IMR-90 (cell line): ENCODE data around the gene WDR48. TPM values are rescaled to one million over a fixed set of nuclear protein-coding genes. Genes with fewer than 3 reads are reported as not detected.

ENCODE experiments used
- ATAC-seq: fragments of 200-7000 bp; cut with Tn5 transposase; 2 replicates; pipeline ENCODE4 v1.9.1; 2020; ENCODE audit warnings: low read depth, mild to moderate bottlenecking, moderate library complexity
- BruUV-seq: library from RNA; stranded (reverse); fragments of 400-500 nt; replicated peaks from 2 replicates; lab custom pipeline; 2021; lab: Mats Ljungman, UMichigan
- CTCF ChIA-PET: fragments of 300-600 bp; formaldehyde crosslinking; extraction: SDS; loops from one replicate; lab custom pipeline; 2021; ENCODE audit warnings: antibody characterized with exemption; lab: Yijun Ruan, JAX
- POLR2A ChIA-PET: fragments of 300-600 bp; sonication (Branson Sonifier 250); formaldehyde crosslinking; loops from one replicate; lab custom pipeline; 2022; ENCODE audit warnings: antibody characterized with exemption; ENCODE audit not compliant: unreplicated experiment; lab: Charles Lee
- DNase-seq: peaks from one replicate; pipeline ENCODE4 v3.0.0; 2013
- H2AFZ ChIP-seq: replicated peaks from 2 replicates; pipeline ENCODE3; 2013; ENCODE audit warnings: low read length, mild to moderate bottlenecking; ENCODE audit not compliant: poor library complexity
- H2AK5ac ChIP-seq: 2 replicates; pipeline ENCODE4 v1.6.1; 2013; ENCODE audit warnings: low read depth, low read length, inconsistent platforms
- H2AK9ac ChIP-seq: replicated peaks from 2 replicates; pipeline ENCODE3; 2013; ENCODE audit warnings: mild to moderate bottlenecking, low read depth, low read length, moderate library complexity; ENCODE audit not compliant: poor library complexity
- H2BK120ac ChIP-seq: 2 replicates; pipeline ENCODE4 v1.6.1; 2013; ENCODE audit warnings: low read depth, low read length, inconsistent platforms
- H2BK15ac ChIP-seq: 3 replicates; pipeline ENCODE4 v1.6.1; 2013; ENCODE audit warnings: low read depth, low read length, inconsistent platforms
- H2BK20ac ChIP-seq: 2 replicates; pipeline ENCODE4 v1.6.1; 2013; ENCODE audit warnings: low read depth, mild to moderate bottlenecking, inconsistent platforms, low read length, moderate library complexity
- H2BK5ac ChIP-seq: 2 replicates; pipeline ENCODE4 v1.6.1; 2013; ENCODE audit warnings: mild to moderate bottlenecking, low read depth, low read length, inconsistent platforms; ENCODE audit not compliant: poor library complexity, severe bottlenecking
- H3K14ac ChIP-seq: replicated peaks from 2 replicates; pipeline ENCODE4 v1.6.1; 2013; ENCODE audit warnings: low read depth, low read length, inconsistent platforms
- H3K18ac ChIP-seq: 2 replicates; pipeline ENCODE4 v1.6.1; 2013; ENCODE audit warnings: low read depth, low read length, control low read depth
- H3K23ac ChIP-seq: 2 replicates; pipeline ENCODE4 v1.6.1; 2013; ENCODE audit warnings: low read depth, low read length, inconsistent platforms
- H3K27ac ChIP-seq: 2 replicates; pipeline ENCODE4 v1.5.1; 2013; ENCODE audit warnings: mild to moderate bottlenecking, control low read depth, low read length; ENCODE audit not compliant: insufficient read depth
- H3K27me3 ChIP-seq: 2 replicates; pipeline ENCODE4 v1.6.1; 2013; ENCODE audit warnings: low read length; ENCODE audit not compliant: control insufficient read depth, insufficient read depth
- H3K36me3 ChIP-seq: 2 replicates; pipeline ENCODE4 v1.6.1; 2013; ENCODE audit warnings: low read length, mixed read lengths; ENCODE audit not compliant: control insufficient read depth, insufficient read depth
- H3K4ac ChIP-seq: 2 replicates; pipeline ENCODE4 v1.6.1; 2013; ENCODE audit warnings: low read depth, low read length, inconsistent platforms
- H3K4me1 ChIP-seq: 2 replicates; pipeline ENCODE4 v1.6.1; 2013; ENCODE audit warnings: low read length, mixed read lengths; ENCODE audit not compliant: control insufficient read depth, insufficient read depth
- H3K4me2 ChIP-seq: 2 replicates; pipeline ENCODE4 v1.6.1; 2013; ENCODE audit warnings: low read depth, mild to moderate bottlenecking, control low read depth, low read length, moderate library complexity
- H3K4me3 ChIP-seq: 2 replicates; pipeline ENCODE4 v1.5.1; 2013; ENCODE audit warnings: low read depth, mild to moderate bottlenecking, control low read depth, low read length, moderate library complexity; ENCODE audit not compliant: insufficient read depth
- H3K56ac ChIP-seq: 2 replicates; pipeline ENCODE4 v1.6.1; 2013; ENCODE audit warnings: low read length, inconsistent platforms; ENCODE audit not compliant: insufficient read depth; ENCODE audit errors: extremely low read depth
- H3K79me1 ChIP-seq, 2 experiments: 2 replicates each; pipeline ENCODE4 v1.6.1; 2013; ENCODE audit warnings: low read length in 2 of 2, inconsistent platforms in 1 of 2, low read depth in 1 of 2
- H3K9ac ChIP-seq: 2 replicates; pipeline ENCODE4 v1.6.1; 2013; ENCODE audit warnings: low read depth, low read length, control low read depth
- H3K9me1 ChIP-seq: 2 replicates; pipeline ENCODE4 v1.6.1; 2013; ENCODE audit warnings: low read length, inconsistent platforms; ENCODE audit not compliant: insufficient read depth
- H3K9me3 ChIP-seq: 2 replicates; pipeline ENCODE4 v1.6.1; 2013; ENCODE audit warnings: low read length; ENCODE audit not compliant: control insufficient read depth, insufficient read depth
- H4K20me1 ChIP-seq: 2 replicates; pipeline ENCODE4 v1.6.1; 2013; ENCODE audit warnings: low read length, inconsistent platforms; ENCODE audit not compliant: insufficient read depth
- H4K5ac ChIP-seq: 2 replicates; pipeline ENCODE4 v1.6.1; 2013; ENCODE audit warnings: mild to moderate bottlenecking, low read depth, low read length, control low read depth
- H4K8ac ChIP-seq, 2 experiments: 2 replicates each; pipeline ENCODE4 v1.6.1; 2013; ENCODE audit warnings: low read depth in 2 of 2, low read length in 2 of 2, control low read depth in 1 of 2, inconsistent platforms in 1 of 2
- H4K91ac ChIP-seq: 2 replicates; pipeline ENCODE4 v1.6.1; 2013; ENCODE audit warnings: low read depth, low read length, inconsistent platforms; ENCODE audit not compliant: insufficient read depth
- BHLHE40 ChIP-seq: fragments of 150-350 bp; IDR thresholded peaks from 2 replicates; pipeline ENCODE4 v1.6.1; 2016; ENCODE audit warnings: mild to moderate bottlenecking, low read depth, low read length
- CEBPB ChIP-seq: IDR thresholded peaks from 2 replicates; pipeline ENCODE4 v1.6.1; 2012; ENCODE audit warnings: low read depth, low read length, improper control_type of control experiment
- MAFK ChIP-seq: IDR thresholded peaks from 2 replicates; pipeline ENCODE4 v1.6.1; 2012; ENCODE audit warnings: low read depth, low read length, improper control_type of control experiment
- MAZ ChIP-seq: IDR thresholded peaks from 2 replicates; pipeline ENCODE4 v1.6.1; 2012; ENCODE audit warnings: low read depth, mild to moderate bottlenecking, low read length, improper control_type of control experiment, moderate library complexity, borderline replicate concordance
- NFE2L2 ChIP-seq: fragments of 150-350 bp; IDR thresholded peaks from 2 replicates; pipeline ENCODE4 v1.6.1; 2016; ENCODE audit warnings: low read depth, mild to moderate bottlenecking, low read length
- WGBS, 2 experiments: methylation state at CpG; one replicate each; pipeline versions ENCODE4 v1.1.5 to v1.1.7; 2013; ENCODE audit warnings: missing lambda C conversion rate in 2 of 2; ENCODE audit not compliant: insufficient read length in 1 of 2; ENCODE audit errors: extremely low coverage in 2 of 2; 5-methylcytosine and 5-hydroxymethylcytosine counted together
- dilution Hi-C: fragments of 300-500 bp; cut with HindIII; formaldehyde crosslinking; loops from one replicate; pipeline ENCODE4 v1.14.3; 2018; ENCODE audit warnings: low sequenced_read_pairs; ENCODE audit not compliant: unreplicated experiment
- in situ Hi-C: fragments of 300-500 bp; cut with MboI; formaldehyde crosslinking; loops from 3 replicates; pipeline ENCODE4 v1.14.3; 2019; ENCODE audit warnings: low sequenced_read_pairs, inconsistent platforms, mixed read lengths
- intact Hi-C: fragments of 100-400 bp; cut with micrococcal nuclease; formaldehyde crosslinking; loops from 2 replicates; pipeline ENCODE4 v1.10.0; 2022
- polyA plus RNA-seq, 3 experiments: library from polyadenylated mRNA; depleted of rRNA; stranded (reverse); fragments of >200 nt; gene quantifications; 2 replicates each; pipeline ENCODE4 v1.2.3, GENCODE V29; 2012; ENCODE audit warnings: low replicate concordance in 1 of 3
- total RNA-seq: library from RNA; depleted of rRNA; stranded (reverse); fragments of >200 nt; gene quantifications from 2 replicates; pipeline ENCODE4 v1.2.3, GENCODE V29; 2012

Gene WDR48
- total and polyA plus RNA-seq, 2 of the 4 experiments (the other 2 are of a cell fraction): 14.4 to 41.2 TPM

DNA sequence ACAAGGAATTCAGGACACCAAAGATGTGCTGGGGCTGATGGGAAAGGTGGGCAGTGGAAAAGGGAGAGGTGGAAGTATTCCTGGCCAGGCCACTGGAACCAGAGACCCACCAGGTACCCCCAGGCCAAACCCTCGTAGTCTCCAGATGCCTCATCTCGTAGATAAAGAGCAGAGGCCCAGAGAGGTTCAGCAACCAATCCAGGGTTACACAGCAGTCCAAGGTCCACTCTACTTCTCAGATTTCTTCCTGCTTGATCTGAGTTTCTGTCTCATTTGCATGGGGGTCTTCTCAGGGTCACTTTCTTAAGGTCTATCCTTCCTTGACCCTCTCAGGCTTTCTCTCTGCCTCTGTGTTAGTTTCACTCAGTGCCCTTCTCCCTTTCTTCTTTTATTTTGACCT, 60.7 kb downstream of the WDR48 start:
- no peaks in the 10 kb centered on the region for H3K9me3 ChIP-seq
- no peak overlapping the region for H3K4me3 ChIP-seq
- dilution Hi-C loops (no loop called here), in situ Hi-C loops (no loop called here), intact Hi-C loops (no loop called here)
- no peak overlapping the region for H3K14ac ChIP-seq
- no peak overlapping the region for H3K23ac ChIP-seq
- H3K56ac ChIP-seq: no peak overlapping the region
- no peaks in the 10 kb centered on the region for H3K27me3 ChIP-seq
- no peak overlapping the region for H2BK15ac ChIP-seq
- TF ChIP-seq BHLHE40: no peak
- TF ChIP-seq MAFK: no peak
- TF ChIP-seq CEBPB: no peak
- no peak for TF ChIP-seq MAZ
- TF ChIP-seq NFE2L2: no peak
- H3K4ac ChIP-seq: no peak overlapping the region
- no peak overlapping the region for H2AK5ac ChIP-seq
- H3K4me1 ChIP-seq: no peaks in the 10 kb centered on the region
- ChIA-PET CTCF (no interaction called here), POLR2A (no interaction called here)
- no CpG with 5 or more reads among the region's 2 CpGs for WGBS, 2 experiments
- H3K36me3 ChIP-seq: no peaks in the 10 kb centered on the region
- no peaks in the 10 kb centered on the region; the same call in 1 of the 2 replicates for H3K9me1 ChIP-seq
- no peaks in the 10 kb centered on the region for H3K79me1 ChIP-seq
- no peak overlapping the region for H2AK9ac ChIP-seq
- H4K5ac ChIP-seq: no peak overlapping the region
- no peak overlapping the region for H3K4me2 ChIP-seq
- H4K91ac ChIP-seq: no peak overlapping the region
- ATAC-seq (no peak), DNase-seq (no peak)
- no TSS peak for BruUV-seq
- no peak overlapping the region for H2BK120ac ChIP-seq
- H2BK20ac ChIP-seq: no peak overlapping the region
- no peak overlapping the region for H3K18ac ChIP-seq
- no peak overlapping the region for H3K9ac ChIP-seq
- no peak overlapping the region for H4K8ac ChIP-seq
- no peak overlapping the region for H2BK5ac ChIP-seq
- H2AFZ ChIP-seq: no peak overlapping the region
- no peak overlapping the region for H3K27ac ChIP-seq
- no peaks in the 10 kb centered on the region for H4K20me1 ChIP-seq
